Loucy (cell line): Measurements from ENCODE around the gene PDE8B.

ENCODE experiments used
- CTCF ChIP-seq: fragments of 200-600 bp; sonication (generic); conservative IDR thresholded peaks from 2 replicates; pipeline ENCODE4 v1.5.1; 2014; ENCODE audit warnings: mild to moderate bottlenecking, antibody characterized with exemption, low read length
- EZH2phosphoT487 ChIP-seq: fragments of 200-600 bp; IDR thresholded peaks from 2 replicates; pipeline ENCODE4 v1.6.1; 2018; ENCODE audit warnings: antibody characterized with exemption, mild to moderate bottlenecking, moderate library complexity, borderline replicate concordance

- TF ChIP-seq CTCF, result no peak
- no peak for TF ChIP-seq EZH2phosphoT487
These were observed 34.1 kb upstream of the PDE8B start for GRCh38 chr5:77176429-77176828.
